ENCODE data around the gene KMO.

The KMO gene

DNA sequence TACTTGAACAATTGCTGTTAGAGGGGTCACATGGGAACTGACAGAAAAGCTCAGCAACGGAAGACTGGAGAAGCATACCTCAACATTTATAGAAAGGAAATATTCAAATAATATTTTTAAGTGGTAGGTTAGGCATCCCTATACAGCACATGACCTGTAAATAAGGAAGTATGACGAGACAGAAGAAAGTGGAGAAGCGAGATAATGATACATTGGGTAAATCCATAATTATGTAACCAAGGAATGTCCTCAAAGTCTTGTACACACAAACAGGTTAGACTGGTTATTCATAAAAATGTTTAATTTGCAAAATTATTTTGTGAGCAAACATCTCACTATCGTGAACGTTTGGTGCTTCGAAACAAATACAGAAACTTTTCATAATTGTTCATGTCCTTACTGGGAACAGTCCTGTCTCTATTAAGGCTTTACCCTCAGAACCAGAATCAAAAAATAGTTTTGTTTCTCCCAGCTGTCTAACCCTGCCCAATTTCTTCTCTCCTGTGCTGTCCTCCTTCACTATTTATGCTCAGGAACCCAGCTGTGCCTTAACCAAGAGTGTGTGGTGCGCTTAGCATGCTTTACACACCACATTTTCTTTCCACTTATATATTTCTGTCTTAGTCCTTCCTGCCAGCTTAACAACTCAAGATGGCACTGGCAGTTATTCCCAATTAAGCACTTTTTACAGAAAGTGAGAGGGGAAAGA, 10.2 kb downstream of the KMO start:
- no peak for DNase-seq

DNA sequence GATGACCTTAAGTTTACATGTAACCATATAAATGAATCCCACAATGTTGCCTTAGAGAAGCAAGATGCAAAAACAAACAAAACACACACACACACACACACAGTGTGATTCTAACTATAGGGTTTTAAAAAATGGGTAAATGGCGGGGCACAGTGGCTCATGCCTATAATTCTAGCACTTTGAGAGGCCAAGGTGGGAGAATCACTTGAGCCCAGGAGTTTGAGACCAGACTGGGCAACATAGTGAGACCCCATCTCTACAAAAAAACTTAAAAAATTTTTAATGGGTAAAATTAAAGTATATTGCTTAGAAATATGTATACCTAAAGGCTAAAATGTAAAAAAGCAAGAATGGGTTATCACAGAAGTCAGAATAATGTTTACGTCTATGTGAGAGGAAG, 15.8 kb downstream of the KMO start:
- no peak for DNase-seq

DNA sequence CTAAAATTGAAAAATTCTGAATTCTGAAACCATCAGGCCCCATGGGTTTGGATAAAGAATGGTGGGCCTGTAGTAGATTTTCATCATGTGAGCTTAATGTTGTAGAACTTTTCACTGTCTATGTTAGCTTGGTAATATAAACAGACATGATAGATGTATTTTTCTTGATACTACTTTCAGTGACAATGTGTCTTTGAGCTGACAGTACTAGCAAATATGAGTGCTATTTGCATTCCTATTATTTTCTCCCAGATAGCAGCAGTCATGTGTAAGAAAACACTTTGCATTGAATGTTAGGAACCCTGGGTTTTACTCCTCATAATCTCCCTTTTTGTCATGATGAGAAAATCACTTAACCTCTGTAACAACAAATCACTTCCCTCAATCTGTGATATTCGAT, 18.1 kb downstream of the KMO start:
- no peak for DNase-seq

DNA sequence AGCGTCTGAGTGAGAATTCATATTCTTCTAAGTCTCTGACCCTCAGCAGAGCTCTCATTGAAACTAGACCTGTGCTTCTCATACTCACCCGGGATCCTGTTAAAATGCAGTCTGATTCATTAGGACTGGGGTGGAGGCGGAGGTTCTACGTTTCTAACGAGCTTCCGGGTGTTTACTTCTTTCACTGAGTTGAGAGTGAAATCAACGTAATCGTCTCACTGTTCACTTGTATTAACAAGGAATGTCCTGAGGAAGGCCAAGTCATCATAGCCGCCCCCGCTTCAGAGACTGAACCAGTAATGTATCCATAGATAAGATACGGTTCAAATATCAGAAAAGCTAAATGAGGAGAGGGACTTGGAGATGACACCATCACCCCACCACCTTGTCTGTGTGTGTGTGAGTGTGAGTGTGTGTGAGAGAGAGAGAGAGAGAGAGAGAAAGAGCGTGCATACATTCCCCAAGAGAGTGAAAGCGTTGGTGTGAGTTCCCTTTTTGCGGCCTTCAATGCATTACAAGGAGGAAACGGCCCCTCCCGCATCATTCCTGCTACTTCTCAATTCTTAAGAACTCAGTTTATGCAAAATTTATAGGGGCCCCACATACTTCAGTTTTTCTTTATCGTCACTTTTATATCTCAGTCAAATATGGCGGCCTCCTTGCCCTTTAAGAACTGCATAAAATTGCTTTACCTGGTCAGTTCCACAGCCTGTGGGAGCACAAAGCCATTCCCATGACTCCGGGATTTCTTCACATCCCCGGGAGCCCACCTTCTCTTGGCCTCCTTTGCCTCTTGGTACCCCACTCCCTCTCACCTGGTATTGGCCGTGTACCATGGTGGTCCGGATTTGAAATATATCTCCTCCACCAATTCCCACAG, 19.8 kb downstream of the KMO start:
- DNase-seq, result no peak

DNA sequence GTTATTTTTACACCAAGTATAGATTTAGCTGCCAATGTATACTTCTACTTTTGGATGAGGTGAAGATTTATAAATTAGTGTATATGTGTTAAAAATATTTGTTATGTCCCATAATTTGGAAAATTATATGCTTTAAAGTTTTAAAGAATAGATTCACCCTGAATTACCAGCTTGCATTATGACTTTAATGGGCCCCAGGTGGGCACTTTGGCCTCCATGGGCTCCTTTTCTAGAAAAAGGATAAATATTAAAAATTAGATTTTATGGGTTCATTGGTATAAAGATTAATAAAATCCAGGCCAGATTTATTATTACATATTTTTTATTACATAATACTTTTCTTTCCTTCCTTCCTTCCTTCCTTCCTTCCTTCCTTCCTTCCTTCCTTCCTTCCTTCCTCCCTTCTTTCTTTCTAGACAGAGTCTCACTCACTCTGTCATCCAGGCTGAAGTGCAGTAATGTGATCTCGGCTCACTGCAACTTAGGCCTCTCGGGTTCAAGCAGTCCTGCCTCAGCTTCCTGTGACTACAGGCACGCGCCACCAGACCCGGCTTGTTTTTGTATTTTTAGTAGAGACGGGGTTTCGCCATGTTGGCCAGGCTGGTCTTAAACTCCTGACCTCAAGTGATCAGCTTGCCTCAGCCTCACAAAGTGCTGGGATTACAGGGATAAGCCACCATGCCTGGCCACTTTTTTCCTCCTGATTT, 21.9 kb downstream of the KMO start:
- no peak for DNase-seq

DNA sequence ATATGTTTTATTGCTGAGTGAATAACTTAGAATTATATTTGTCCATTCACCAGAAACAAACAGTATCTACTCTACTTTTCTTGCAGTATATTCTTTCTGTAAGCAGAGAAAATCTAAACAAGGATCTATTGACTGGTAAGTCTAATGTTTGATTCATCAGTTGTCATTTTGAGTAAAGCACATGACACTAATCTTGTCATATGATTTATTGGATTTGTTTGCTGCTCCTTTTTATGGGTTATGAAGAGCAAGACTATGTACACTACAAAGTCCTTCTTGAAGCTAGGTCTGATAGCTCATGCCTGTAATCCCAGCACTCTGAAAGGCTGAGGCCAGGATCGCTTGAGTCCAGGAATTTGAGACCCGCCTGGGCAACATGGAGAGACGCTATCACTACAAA, 23.3 kb downstream of the KMO start:
- DNase-seq, result no peak

DNA sequence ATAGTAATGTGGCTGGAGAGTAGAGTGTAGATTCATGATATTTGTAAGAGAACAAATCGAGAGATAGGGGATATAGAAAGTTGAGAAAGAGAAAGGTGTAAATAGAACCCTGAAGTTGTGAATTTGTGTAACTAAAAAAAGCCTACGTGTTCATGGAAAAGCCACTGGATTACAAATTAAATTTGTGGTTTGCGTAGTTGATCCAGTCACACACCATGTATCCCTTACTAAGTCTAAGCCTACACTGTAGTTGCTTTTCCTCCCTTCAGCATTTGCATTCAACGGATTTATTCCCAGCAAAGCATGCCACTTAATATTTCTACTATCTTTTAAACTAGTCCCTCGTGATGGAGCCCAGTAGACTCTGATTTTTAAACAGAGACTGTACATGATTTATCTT, 24.9 kb downstream of the KMO start:
- no peak for DNase-seq

DNA sequence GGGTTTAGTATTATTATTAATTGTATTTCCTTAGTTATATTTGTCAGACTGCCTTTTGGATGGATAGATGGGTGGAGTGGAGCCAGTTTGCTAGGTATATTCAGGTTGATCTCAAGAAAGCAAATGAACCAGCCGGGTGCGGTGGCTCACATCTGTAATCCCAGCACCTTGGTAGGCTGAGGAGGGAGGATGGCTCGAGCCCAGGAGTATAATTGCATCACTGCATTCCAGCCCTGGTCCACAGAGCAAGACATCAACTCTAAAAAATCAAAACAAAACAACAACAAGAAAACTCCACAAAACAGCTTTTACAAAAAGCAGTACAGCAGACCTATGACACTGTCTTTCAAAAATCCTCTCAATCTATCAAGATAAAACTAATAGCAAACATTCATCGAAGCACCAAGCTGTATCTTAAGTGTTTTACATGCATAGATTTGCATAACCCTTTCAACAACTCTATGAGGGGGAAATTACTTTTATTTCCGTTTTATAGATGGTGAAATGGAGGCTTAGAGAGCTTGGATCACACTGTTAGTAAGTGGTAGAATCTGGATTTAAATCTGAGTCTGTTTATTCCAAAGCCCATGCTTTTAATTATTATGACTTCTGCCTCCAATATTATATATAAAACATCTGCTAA, 25.5 kb downstream of the KMO start:
- no peak for DNase-seq

DNA sequence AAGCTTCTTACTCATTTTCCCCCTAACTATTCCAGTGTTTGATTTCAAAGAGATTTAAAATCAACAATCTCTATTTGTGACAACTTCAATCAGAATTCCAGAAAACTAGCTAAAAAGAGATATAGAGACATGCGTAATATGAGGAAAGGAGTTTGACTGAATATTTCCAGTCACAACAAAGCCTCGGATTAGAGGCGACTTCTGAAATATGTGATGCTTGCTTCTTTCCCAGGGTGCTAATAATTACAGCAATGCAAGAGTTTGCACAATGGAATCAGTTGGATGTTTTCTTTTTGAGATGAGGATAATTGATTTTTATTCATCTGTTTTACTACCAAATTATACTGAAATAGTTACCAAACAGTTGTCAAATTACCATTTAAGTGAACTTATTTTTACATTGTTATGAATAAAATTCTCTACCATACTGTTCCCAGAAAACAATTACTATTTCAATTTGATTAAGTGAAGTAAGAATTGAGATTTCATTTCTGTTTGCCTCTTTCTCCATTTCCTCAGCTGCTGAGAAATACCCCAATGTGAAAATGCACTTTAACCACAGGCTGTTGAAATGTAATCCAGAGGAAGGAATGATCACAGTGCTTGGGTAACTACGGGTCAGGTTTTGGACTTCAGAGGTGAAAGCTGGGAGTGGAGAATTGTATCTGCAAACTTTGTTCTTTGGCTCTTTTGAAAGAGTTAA, 28.1 kb downstream of the KMO start:
- no peak for DNase-seq

DNA sequence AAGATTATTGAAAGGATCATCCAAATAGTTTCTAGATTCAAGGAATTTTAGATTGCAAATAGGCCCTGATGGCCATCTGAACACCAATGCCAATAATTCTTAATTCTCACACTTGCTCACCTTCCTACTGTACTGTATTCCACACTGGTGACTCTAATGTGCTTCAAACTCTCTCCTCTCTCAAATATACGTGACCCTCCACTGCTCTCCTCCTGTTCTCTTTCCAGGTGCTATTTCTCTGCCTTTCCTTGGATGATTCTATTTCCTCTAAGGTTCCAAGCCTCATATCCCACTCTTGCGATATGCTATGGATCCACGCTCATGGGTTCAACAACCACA, 28.6 kb downstream of the KMO start:
- no peak for DNase-seq

DNA sequence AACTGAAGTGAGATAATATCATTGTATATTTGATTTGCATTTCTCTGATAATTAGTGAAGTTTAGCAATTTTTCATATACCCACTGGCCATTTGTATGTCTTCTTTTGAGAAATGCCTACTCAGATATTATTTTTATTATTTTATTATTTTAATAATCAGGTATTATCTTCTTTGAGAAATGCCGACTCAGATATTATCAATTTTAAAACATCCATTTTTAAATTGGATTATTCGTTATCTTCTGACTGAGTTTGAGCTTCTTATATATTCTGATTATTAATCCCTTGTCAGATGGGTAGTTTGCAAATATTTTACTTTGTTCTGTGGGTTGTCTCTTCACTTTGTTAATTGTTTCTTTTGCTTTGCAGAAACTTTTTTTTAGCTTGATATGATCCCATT, 37.7 kb downstream of the KMO start:
- DNase-seq, result no peak

DNA sequence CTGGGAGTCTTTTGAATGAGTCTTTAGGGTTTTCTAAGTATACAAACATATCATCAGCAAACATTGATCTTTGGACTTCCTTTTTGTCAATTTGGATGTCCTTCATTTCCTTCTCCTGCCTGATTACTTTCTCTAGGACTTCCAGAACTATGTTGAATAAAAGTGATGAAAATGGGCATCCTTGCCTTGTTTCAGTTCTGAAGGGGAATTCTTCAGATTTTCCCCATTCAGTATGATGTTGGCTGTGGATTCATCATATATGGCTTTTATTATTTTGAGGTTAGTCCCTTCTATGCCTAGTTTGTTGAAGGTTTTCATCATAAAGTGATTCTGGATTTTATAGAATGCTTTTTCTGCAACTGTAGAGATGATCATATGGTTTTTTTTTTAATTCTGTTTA, 42.0 kb downstream of the KMO start:
- no peak for DNase-seq

DNA sequence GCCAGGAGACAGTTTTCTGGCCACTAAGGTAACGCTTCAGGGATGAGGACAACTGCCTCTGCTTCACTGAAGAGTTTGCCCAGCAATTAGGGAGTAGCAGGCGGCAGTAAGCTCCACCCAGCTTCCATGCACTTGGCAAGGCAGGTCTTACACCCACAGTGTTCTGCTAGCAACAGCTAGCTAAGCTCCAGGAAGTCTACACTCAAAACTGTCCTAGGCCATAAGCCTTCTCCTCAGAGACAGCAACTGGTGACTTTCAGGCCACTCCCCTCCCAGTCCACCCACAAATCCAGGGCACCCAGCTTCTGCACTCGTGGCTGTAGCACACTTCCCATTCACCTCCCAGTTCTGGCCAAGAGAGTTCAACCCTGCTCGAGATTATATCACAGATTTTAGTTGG, 47.3 kb downstream of the KMO start:
- no peak for DNase-seq

DNA sequence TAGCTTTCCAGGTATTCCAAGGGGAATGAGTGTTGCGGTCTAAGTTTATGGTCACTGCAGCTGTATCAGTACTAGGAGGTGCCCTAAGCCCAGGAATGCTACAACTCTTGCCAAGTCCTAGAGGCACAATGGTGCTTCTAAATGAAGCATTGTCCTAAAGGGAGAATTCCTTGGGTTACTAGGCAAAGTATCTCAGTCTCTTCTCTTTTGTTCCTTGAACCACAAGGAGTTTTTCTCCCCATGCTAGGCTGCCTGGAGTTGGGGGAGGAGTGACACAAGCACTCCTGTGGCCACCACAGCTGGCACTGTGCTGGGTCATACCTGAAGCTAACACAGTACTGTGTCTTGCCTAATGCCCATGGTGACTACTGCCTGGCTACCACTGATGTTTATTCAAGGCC, 50.7 kb downstream of the KMO start:
- no peak for DNase-seq

DNA sequence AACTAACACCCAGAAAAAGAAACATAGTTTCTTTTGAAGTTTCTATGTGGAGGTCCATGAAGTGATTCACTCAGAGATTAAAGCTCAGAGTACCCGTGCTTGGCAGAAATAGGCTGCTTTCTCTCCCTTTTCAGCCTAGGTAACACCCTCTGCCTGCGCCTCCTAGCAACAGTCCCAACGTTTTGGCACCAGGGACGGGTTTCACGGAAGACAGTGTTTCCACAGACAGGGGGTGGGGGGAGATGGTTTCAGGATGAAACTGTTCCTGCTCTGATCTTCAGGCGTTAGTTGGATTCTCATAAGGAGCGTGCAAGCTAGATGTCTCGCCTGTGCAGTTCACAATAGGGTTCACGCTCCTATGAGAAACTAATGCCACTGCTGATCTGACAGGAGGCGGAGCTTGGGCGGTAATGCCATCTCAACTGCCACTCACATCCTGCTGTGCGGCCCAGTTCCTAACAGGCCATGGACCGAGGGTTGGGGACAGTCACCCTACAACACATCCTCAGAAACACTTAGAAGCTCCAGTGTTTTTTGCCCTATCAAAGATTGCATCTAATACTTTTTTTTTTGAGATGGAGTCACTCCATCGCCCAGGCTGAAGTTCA, 54.8 kb downstream of the KMO start:
- DNase-seq, result no peak

DNA sequence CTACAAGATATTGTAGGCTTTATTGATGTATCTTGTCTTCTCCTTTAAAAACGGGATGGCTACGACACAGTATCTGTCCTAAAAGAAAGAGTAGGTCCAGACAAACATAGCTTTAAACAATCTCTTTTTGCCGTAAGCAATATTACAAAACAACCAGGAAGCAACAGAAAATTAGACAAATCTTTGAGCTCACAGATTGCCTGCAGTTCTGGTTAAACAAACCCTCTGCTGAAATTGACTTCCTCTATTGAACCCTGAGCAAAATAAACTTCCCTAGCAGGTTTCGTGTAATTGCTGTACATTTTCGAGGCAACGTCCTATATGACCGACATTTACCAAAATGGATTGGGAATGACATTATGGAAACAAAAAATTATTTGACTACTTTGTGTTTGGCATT, 57.3 kb downstream of the KMO start:
- no peak for DNase-seq

DNA sequence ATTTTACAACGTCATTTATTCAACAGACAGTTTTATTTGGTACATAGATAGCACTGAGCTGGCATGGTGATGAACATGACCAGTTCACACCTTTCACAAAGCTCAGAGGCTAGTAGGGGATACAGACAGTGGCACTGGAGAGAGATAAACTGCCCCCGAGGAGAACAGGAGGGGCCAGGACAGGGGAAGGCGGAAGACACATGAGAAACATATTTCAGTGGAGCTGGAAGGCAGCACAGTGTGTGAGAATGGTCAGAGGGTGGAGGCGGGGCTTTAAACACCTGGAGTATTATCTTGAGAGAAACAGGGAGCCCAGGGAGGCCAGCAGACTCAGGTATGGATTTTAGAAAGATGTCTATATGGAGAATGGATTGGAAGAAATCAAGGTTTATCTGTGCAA, 58.5 kb downstream of the KMO start:
- DNase-seq, result no peak

DNA sequence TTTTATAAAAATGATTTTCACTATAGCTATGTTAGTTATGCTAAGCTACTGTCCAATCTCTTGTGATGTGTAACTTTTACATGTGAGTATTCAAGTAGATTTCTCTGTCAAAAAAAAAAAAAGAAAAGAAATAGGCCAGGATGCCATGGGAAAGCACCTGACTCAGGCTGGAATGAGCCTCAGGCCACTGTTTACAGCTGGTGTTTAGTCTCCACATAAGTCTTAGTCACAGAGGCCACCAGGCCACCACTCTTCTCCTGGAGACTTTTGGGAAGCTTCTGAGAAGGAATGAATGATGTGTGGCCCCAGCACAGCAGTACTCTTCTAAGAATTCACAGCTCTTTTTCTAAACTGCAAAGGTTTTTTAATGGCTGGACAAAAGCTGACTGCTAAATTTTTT, 59.1 kb downstream of the KMO start:
- no peak for DNase-seq

DNA sequence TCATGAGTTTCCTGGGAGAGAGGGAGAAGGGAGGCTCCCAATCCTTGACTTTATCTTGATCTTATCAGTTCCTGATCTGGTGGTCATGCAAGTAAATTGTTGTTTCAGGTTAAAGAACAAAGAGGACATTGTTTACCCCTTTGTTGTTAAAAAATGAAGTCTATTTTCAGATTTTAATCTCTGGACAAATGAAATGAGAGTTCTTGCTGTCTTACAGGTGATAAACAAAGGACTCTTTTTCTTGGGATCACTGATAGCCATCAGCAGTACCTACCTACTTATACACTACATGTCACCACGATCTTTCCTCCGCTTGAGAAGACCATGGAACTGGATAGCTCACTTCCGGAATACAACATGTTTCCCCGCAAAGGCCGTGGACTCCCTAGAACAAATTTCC, 59.6 kb downstream of the KMO start:
- DNase-seq, result no peak

DNA sequence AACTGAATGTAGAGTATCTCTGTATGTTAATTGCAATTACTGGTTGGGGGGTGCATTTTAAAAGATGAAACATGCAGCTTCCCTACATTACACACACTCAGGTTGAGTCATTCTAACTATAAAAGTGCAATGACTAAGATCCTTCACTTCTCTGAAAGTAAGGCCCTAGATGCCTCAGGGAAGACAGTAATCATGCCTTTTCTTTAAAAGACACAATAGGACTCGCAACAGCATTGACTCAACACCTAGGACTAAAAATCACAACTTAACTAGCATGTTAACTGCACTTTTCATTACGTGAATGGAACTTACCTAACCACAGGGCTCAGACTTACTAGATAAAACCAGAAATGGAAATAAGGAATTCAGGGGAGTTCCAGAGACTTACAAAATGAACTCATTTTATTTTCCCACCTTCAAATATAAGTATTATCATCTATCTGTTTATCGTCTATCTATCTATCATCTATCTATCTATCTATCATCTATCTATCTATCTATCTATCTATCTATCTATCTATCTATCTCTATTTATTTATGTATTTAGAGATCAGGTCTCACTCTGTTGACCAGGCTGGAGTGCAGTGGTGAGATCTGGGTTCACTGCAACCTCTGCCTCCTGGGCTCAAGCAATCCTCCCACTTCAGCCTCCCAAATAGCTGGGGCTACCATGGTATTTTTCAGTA, 60.2 kb downstream of the KMO start:
- DNase-seq, result no peak

DNA sequence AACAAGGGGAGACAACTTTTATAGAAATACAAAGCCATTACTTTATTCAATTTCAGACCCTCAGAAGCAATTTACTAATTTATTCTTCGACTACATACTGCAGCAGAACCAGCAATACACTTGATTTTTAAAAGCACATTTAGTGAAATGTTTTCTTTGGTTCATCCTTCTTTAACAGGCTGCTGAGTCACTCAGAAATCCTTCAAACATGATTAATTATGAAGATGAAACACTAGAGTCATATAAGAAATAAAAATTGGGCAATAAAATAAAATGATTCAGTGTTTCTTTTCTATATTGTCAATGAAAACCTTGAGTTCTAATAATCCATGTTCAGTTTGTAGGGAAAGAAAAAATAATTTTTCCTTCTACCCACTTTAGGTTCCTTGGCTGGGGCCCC, 61.0 kb downstream of the KMO start:
- DNase-seq, result no peak

DNA sequence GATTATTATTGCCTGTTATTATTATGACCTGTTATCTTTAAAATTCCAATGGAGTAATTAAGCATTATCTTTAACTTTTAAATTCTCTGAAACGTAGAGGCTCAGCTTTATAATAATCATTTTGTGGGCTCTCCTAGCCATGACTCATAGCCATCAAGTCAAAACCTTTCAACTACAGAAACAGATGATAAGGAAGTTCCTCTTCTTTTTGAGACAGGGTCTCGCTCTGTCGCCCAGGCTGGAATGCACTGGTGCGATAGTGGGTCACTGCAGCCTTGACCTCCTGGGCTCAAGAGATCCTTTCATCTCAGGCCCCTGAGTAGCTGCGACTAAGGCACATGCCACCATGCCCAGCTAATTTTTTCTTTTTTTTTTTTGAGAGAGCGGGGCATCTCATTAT, 64.5 kb downstream of the KMO start:
- DNase-seq, result no peak

Data from T-helper 9 cell (primary cell).